ENCODE measurements around the gene TNFRSF14. TPM values are rescaled to one million over a fixed set of nuclear protein-coding genes. Genes with fewer than 3 reads are reported as not detected.

TNFRSF14 gene
- total RNA-seq, 4 donors from 2014 or later: 34.4 to 94.6 (median 61.0) TPM

DNA sequence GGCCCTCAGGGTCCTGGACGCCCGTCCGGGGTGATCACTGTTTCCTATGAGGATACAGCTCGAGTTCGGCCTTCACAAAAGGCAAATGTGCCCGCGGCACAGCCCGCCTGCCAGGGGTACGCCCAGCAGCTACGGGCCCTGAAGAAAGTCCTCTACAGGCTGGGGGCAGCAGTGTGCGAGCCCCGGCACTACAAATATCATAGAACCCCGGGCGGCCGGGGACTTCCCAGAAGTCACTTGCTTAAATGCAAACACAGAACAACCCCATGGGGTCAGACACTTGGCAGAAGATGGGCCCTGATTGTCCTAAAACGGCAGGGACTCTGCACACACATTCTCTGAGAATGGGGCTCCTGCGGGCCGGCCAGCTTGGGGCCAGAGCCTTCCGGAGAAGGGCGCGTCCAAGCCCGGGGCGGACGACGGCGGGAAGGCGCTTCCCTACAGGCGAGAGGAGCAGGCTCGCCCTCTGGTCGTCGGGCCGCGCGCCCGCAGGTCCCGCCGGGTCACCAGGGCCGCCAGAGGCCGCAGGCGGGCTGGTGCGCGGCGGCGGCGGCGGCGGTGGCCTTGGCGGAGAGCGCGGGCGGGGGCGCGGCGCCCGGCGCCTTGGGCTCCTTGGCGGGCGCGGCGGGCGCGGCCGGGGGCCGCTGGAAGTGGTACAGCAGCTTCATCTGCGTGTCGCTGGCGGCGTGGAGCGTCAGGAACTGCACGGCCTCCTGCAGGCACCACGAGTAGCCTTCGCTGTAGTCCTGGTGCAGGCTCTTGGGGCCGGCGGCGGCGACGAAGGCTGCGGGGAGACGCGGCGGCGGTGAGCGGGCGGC is 27.0 kb upstream of the TNFRSF14 start:
- TF ChIP-seq, protein P1, sequence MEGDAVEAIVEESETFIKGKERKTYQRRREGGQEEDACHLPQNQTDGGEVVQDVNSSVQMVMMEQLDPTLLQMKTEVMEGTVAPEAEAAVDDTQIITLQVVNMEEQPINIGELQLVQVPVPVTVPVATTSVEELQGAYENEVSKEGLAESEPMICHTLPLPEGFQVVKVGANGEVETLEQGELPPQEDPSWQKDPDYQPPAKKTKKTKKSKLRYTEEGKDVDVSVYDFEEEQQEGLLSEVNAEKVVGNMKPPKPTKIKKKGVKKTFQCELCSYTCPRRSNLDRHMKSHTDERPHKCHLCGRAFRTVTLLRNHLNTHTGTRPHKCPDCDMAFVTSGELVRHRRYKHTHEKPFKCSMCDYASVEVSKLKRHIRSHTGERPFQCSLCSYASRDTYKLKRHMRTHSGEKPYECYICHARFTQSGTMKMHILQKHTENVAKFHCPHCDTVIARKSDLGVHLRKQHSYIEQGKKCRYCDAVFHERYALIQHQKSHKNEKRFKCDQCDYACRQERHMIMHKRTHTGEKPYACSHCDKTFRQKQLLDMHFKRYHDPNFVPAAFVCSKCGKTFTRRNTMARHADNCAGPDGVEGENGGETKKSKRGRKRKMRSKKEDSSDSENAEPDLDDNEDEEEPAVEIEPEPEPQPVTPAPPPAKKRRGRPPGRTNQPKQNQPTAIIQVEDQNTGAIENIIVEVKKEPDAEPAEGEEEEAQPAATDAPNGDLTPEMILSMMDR (IDR thresholded peaks at IDR 0.05; ENCODE audit: low read depth): no peak

DNA sequence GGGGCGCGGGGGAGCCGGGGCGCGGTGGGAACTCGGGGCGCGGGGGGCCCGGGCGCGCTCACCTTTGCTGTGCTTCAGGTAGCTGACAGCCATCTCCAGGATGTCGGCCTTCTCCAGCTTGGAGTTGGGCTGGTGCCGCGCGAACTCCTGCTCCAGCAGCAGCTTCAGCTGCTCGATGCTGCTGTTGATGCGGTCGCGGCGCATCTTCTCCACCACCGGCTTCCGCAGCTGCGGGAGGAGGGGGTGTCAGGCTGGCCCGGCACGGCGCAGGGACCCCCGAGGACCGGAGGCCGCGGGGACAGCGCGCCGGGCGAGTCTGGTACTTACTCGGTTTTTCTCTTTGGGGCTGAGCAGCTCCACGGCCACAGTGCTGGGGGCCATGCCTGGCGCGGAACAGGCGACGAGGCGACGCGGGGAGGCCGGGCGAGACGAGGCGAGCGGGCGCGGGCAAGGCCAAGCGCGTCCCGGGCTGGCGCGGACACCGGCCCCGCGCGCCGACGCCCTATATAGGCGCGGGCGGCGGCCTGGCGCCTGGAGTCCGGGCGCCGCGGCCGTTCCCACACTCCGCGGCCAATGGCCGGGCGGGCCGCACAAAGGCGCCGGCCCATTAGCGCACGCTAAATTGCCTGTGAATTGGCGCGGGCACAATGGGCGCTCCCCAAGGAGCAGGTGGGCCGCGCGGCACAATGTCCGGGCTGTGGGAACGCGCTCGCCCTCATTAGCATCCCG is 26.2 kb upstream of the TNFRSF14 start, which contains the start of gene HES5:
TSS of gene HES5 (minus strand) at position 480 of the 729 bp plus-strand sequence. CDS start at position 381, 99 bp downstream.
- TF ChIP-seq, protein P1 (IDR thresholded peaks at IDR 0.05; ENCODE audit: low read depth): no peak

DNA sequence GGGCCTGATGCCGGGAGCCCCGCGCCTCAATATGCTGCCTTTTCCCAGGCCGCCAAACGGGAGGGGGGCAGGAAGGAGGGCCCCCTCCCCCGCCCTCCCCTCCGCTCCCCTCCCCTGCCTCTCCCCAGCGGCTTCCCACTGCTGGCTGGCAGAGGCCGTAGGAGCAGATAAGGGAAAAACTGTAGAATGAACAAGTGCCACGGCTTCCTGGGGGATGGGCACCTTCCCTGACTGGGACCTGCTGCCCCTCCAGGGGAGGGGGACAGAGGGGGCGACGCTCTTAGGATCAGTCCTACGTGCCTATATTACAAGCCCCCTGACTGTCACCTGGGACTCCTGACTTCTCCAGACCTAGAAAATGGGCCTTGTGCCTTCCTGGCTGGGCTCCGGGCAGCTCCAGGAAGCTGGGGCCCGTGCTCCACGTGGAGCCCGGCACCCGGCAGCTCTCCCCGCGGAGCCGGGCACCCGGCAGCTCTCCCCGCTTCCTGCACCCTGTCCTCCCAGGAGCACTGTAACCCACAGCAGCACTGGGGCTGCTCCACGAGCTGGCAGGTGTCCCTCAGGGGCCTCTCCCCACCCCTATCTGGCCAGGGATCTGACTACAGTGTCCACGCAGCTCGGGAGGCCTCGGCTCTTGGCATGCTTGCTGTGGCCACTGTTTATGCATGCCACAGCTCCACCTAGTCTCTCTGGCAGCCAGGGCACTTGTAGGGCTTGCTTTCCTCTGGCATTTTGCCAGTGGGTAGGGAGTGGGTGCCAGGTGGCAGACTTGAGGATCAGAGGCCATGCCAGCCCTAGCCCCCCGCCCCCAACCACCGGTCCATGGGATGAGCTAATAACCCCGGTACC is 25.4 kb upstream of the TNFRSF14 start:
- TF ChIP-seq, protein P1 (IDR thresholded peaks at IDR 0.05; ENCODE audit: low read depth): no peak

DNA sequence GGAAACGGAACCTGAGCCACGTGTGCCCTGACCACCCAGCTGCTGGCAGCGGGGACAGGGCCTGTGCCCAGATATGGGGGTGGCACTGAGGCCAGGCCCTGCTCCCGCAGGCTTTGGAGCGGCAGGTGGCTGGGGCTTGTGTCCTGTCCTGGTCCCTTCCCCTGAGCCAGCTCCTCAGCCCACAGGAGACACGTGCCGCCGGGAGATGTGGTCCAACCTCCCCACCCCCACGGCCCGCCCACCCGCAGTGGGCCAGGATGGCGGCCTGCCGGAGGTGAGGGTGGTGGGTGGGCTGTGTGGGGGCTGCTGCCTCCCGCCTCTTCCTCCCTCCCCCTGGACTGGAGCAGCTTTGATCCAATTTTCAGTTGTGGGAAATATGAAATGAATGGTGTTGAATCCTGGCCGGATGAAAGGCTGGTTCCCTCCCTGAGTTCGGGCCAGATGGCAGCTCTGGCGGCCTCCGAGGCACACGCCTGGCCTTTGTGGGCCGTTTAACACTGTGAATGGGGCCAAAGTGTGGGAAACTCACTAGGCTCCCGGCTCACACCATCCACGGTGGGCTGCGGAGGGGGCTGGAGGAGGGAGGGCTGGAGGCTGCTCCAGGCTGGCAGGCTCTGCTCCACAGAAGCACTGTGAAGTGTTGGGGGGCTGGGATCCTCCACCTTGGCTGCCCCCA is 23.5 kb upstream of the TNFRSF14 start:
- TF ChIP-seq, protein P1 (IDR thresholded peaks at IDR 0.05; ENCODE audit: low read depth): no peak

DNA sequence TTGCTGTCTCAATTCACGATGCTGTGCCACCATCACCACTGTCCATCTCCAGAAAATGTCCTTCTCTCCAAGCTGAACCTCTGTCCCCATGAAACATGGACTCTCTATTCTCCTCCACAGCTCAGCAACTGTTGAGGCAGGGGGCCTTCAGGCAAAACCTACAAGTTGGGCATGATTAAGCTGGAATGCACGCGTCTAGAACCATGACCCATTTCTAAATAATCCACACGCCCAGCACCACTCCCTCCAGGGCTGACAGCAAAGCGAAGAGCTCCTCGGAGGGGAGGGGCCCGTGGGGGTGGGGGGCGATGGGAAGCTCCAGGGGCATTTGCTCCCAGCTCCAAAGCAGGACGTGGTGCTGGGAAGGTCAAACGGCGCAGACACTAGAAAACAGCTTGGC is 22.8 kb upstream of the TNFRSF14 start:
- TF ChIP-seq, protein P1 (IDR thresholded peaks at IDR 0.05; ENCODE audit: low read depth): no peak

DNA sequence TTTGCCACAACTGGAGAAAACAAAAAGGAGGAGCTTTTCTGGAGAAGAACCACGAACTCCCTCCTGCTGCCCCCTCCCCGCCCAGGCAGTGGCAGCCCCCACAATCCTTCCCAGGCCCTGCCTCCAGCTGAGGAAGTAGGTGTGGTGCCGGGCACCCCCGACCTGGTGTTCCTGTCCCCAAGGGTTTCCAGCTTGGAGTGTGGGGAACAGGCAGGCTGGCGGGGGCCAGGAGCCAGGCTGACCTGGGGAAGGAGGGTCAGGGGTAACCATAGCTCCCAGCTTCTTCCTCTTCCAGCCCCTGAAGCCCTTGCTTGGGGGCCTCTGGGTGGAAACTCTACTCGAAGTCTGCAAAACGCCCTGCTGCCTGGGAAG is 21.9 kb upstream of the TNFRSF14 start:
- TF ChIP-seq, protein P1 (IDR thresholded peaks at IDR 0.05; ENCODE audit: low read depth): no peak

Data from subcutaneous adipose tissue (tissue), 4 donors.